WTC11 (cell line): ENCODE measurements around the gene SRPRA. TPM values are rescaled to one million over a fixed set of nuclear protein-coding genes. Genes with fewer than 3 reads are reported as not detected.
A peak's percentile ranks its signal among the peaks of the same experiment; 100 is the strongest.

ENCODE experiments used
- ATAC-seq: fragments of 200-7000 bp; cut with Tn5 transposase; 2 replicates; pipeline ENCODE4 v1.10.0; 2021; ENCODE audit warnings: mild to moderate bottlenecking, moderate library complexity
- CTCF ChIA-PET: fragments of 300-600 bp; sonication (Branson Sonifier 250); formaldehyde crosslinking; loops from one replicate; lab custom pipeline; 2021; ENCODE audit warnings: antibody characterized with exemption; lab: Charles Lee
- POLR2A ChIA-PET: fragments of 350-600 bp; sonication (Branson Sonifier 250); formaldehyde crosslinking; loops from one replicate; lab custom pipeline; 2021; ENCODE audit warnings: antibody characterized with exemption; lab: Charles Lee
- DNase-seq: peaks from one replicate; pipeline ENCODE4 v3.0.0; 2021; ENCODE audit warnings: low spot score
- H3K27ac Mint-ChIP-seq: 2 replicates; pipeline ENCODE4 v1.8.0; 2021; ENCODE audit warnings: mixed read lengths
- H3K27me3 Mint-ChIP-seq: 2 replicates; pipeline ENCODE4 v1.8.0; 2021; ENCODE audit warnings: low read depth, mild to moderate bottlenecking, moderate library complexity, mixed read lengths
- H3K36me3 Mint-ChIP-seq: 2 replicates; pipeline ENCODE4 v1.8.0; 2021; ENCODE audit warnings: mixed read lengths
- H3K4me1 Mint-ChIP-seq: 2 replicates; pipeline ENCODE4 v1.8.0; 2022; ENCODE audit warnings: mixed read lengths
- H3K4me3 Mint-ChIP-seq: 2 replicates; pipeline ENCODE4 v1.8.0; 2021; ENCODE audit warnings: mild to moderate bottlenecking, moderate library complexity, mixed read lengths
- H3K9me3 Mint-ChIP-seq: 2 replicates; pipeline ENCODE4 v1.8.0; 2021; ENCODE audit warnings: mixed read lengths
- AFF4 ChIP-seq: sonication (generic); formaldehyde crosslinking; IDR thresholded peaks from 2 replicates; pipeline ENCODE4 v1.8.1; 2023; ENCODE audit warnings: mild to moderate bottlenecking, missing genetic modification reagents, borderline replicate concordance
- ARID4B ChIP-seq: sonication (generic); formaldehyde crosslinking; IDR thresholded peaks from 2 replicates; pipeline ENCODE4 v1.8.0; 2023; ENCODE audit warnings: missing genetic modification reagents, mild to moderate bottlenecking, borderline replicate concordance
- ATF6 ChIP-seq: sonication (generic); formaldehyde crosslinking; IDR thresholded peaks from 2 replicates; pipeline ENCODE4 v1.8.1; 2023; ENCODE audit warnings: mild to moderate bottlenecking, missing genetic modification reagents
- CDX4 ChIP-seq: fragments of 250-450 bp; sonication (Bioruptor Pico); IDR thresholded peaks from 2 replicates; pipeline ENCODE4 v1.9.0; 2021; ENCODE audit warnings: moderate library complexity, mild to moderate bottlenecking, inconsistent platforms, borderline replicate concordance
- CREB1 ChIP-seq: sonication (generic); formaldehyde crosslinking; IDR thresholded peaks from 2 replicates; pipeline ENCODE4 v1.8.0; 2023; ENCODE audit warnings: mild to moderate bottlenecking, missing genetic modification reagents
- FOXP4 ChIP-seq: sonication (generic); formaldehyde crosslinking; IDR thresholded peaks from 2 replicates; pipeline ENCODE4 v1.8.0; 2022; ENCODE audit warnings: mild to moderate bottlenecking, missing genetic modification reagents
- GTF2I ChIP-seq: fragments of 250-450 bp; sonication (Bioruptor Pico); conservative IDR thresholded peaks from 2 replicates; pipeline ENCODE4 v1.4.0; 2021; ENCODE audit warnings: mild to moderate bottlenecking
- HMGXB4 ChIP-seq: sonication (generic); formaldehyde crosslinking; IDR thresholded peaks from 2 replicates; pipeline ENCODE4 v1.8.1; 2023; ENCODE audit warnings: mild to moderate bottlenecking, moderate library complexity, missing genetic modification reagents
- PRRX2 ChIP-seq: fragments of 250-450 bp; sonication (Bioruptor Pico); IDR thresholded peaks from 2 replicates; pipeline ENCODE4 v1.8.0; 2021; ENCODE audit warnings: mild to moderate bottlenecking
- RORB ChIP-seq: fragments of 250-450 bp; sonication (Bioruptor Pico); IDR thresholded peaks from 2 replicates; pipeline ENCODE4 v1.9.0; 2021; ENCODE audit warnings: mild to moderate bottlenecking
- SMAD3 ChIP-seq: sonication (generic); formaldehyde crosslinking; IDR thresholded peaks from 2 replicates; pipeline ENCODE4 v1.8.0; 2022; ENCODE audit warnings: missing genetic modification reagents, mild to moderate bottlenecking, borderline replicate concordance
- TEAD1 ChIP-seq: sonication (generic); formaldehyde crosslinking; IDR thresholded peaks from 2 replicates; pipeline ENCODE4 v1.8.0; 2022; ENCODE audit warnings: mild to moderate bottlenecking, missing genetic modification reagents
- TEAD4 ChIP-seq: sonication (generic); formaldehyde crosslinking; IDR thresholded peaks from 2 replicates; pipeline ENCODE4 v1.8.0; 2022; ENCODE audit warnings: mild to moderate bottlenecking, missing genetic modification reagents
- ZNF219 ChIP-seq: sonication (generic); formaldehyde crosslinking; IDR thresholded peaks from 2 replicates; pipeline ENCODE4 v1.8.0; 2023; ENCODE audit warnings: missing genetic modification reagents, mild to moderate bottlenecking, borderline replicate concordance
- ZNF396 ChIP-seq: fragments of 250-450 bp; sonication (Bioruptor Pico); IDR thresholded peaks from 2 replicates; pipeline ENCODE4 v1.8.0; 2021; ENCODE audit warnings: mild to moderate bottlenecking, moderate library complexity, borderline replicate concordance
- ZNF425 ChIP-seq: fragments of 250-450 bp; sonication (Bioruptor Pico); conservative IDR thresholded peaks from 2 replicates; pipeline ENCODE4 v1.9.0; 2021; ENCODE audit warnings: mild to moderate bottlenecking
- total RNA-seq: library from RNA; stranded (reverse); gene quantifications from 3 replicates; pipeline ENCODE4 v1.2.3, GENCODE V29; 2021

Gene SRPRA
- total RNA-seq, 1 experiment from 2014 or later, result 64.7 TPM

- ChIA-PET CTCF (interaction anchor here (1.2 to 1.4 kb wide), 2 partner anchors 49 to 175 kb away, joined by 3 to 4 read pairs; no protein-coding TSS in a partner anchor), POLR2A (no interaction called here)
- Mint-ChIP-seq H3K27me3 (no peaks in the 10 kb centered on the region), H3K27ac (no peak overlapping the region), H3K4me3 (no peak overlapping the region), H3K9me3 (no peaks in the 10 kb centered on the region)
- no peak for DNase-seq
- no peak for TF ChIP-seq ZNF396 (CRISPR knock-in tag)
- TF ChIP-seq, all 79 proteins: peak for 0
- Mint-ChIP-seq H3K36me3 (peaks cover 22% of the 10 kb centered on the region), H3K4me1 (peaks cover 23% of the 10 kb centered on the region)
- no peak for ATAC-seq
These were observed 37.0 kb upstream of the SRPRA start for GRCh38 chr11:126305699-126306098.

- no peaks in the 10 kb centered on the region for H3K27me3 Mint-ChIP-seq
- no peak for TF ChIP-seq GTF2I (CRISPR knock-in tag)
- TF ChIP-seq TEAD4, result no peak
- TF ChIP-seq HMGXB4 (CRISPR knock-in tag), result no peak
- TF ChIP-seq FOXP4 (CRISPR knock-in tag), result no peak
- TF ChIP-seq AFF4, result no peak
- no peak for TF ChIP-seq ZNF425 (CRISPR knock-in tag)
- TF ChIP-seq PRRX2, result no peak
- no peak for TF ChIP-seq ARID4B (CRISPR knock-in tag)
- no peak for TF ChIP-seq CDX4 (CRISPR knock-in tag)
- no peak for TF ChIP-seq TEAD1
- TF ChIP-seq CREB1 (CRISPR knock-in tag), result no peak
- no peak for TF ChIP-seq ZNF219 (CRISPR knock-in tag)
- no peak for TF ChIP-seq SMAD3 (CRISPR knock-in tag)
- no peak for TF ChIP-seq RORB (CRISPR knock-in tag)
- TF ChIP-seq ATF6 (CRISPR knock-in tag), result no peak
- POLR2A ChIA-PET, result no interaction called here
- H3K27ac Mint-ChIP-seq, result peak overlapping the region; percentile 95
- H3K9me3 Mint-ChIP-seq, result no peaks in the 10 kb centered on the region
- H3K36me3 Mint-ChIP-seq, result peaks cover 17% of the 10 kb centered on the region
- CTCF ChIA-PET, result interaction anchor here (1.0 to 1.3 kb wide), 4 partner anchors 107 to 181 kb away, joined by 3 to 6 read pairs (median 4); no protein-coding TSS in a partner anchor
- ATAC-seq (no peak), DNase-seq (no peak)
- H3K4me1 Mint-ChIP-seq, result peaks cover 23% of the 10 kb centered on the region
- H3K4me3 Mint-ChIP-seq, result peak overlapping the region; percentile 91
These were observed 35.9 kb upstream of the SRPRA start for GRCh38 chr11:126304457-126305075.
